ENCODE data around the gene PDZD7.

PDZD7 gene

GRCh38 chr10:101031128-101031795, at the start of gene PDZD7, which contains the start of gene SFXN3:
Gene PDZD7 (minus strand): TSS chr10:101031129. CDS start chr10:101030219, 910 bp downstream.
Gene SFXN3 (plus strand): TSS chr10:101031234. CDS start chr10:101034695, 3,461 bp downstream.
- peak; percentile 97 for DNase-seq (ENCODE audit: extremely low spot score)
- ChIA-PET CTCF (interaction anchor here (1.9 to 28.8 kb wide), 6 partner anchors 8 to 111 kb away, joined by 4 to 855 read pairs (median 56); partner anchors contain the start of genes KAZALD1 and LZTS2), POLR2A (interaction anchor here (0.7 kb wide), 1 partner anchor 8 kb away, joined by 3 read pairs; no protein-coding TSS in a partner anchor)
- no peak for TF ChIP-seq CTCF (IDR thresholded peaks at IDR 0.05; ENCODE audit: control extremely low read depth, extremely low read depth, low read depth, missing control alignments)

GRCh38 chr10:101079874-101080273, 48.9 kb upstream of the PDZD7 start:
- TF ChIP-seq CTCF (IDR thresholded peaks at IDR 0.05; ENCODE audit: control extremely low read depth, extremely low read depth, low read depth, missing control alignments): no peak
- ChIA-PET CTCF (interaction anchor here (1.0 to 3.3 kb wide), 5 partner anchors 13 to 63 kb away, joined by 5 to 13 read pairs (median 7); no protein-coding TSS in a partner anchor), POLR2A (no interaction called here)
- DNase-seq (ENCODE audit: extremely low spot score): no peak

GRCh38 chr10:101076630-101077029, 45.7 kb upstream of the PDZD7 start:
- DNase-seq (ENCODE audit: extremely low spot score): no peak
- ChIA-PET POLR2A (no interaction called here), CTCF (interaction anchor here (0.7 to 3.1 kb wide), 7 partner anchors 9 to 85 kb away, joined by 3 to 16 read pairs (median 5); no protein-coding TSS in a partner anchor)
- no peak for TF ChIP-seq CTCF (IDR thresholded peaks at IDR 0.05; ENCODE audit: control extremely low read depth, extremely low read depth, low read depth, missing control alignments)

GRCh38 chr10:101075775-101076174, 44.8 kb upstream of the PDZD7 start:
- DNase-seq (ENCODE audit: extremely low spot score): no peak
- CTCF ChIA-PET: interaction anchor here (0.7 to 3.1 kb wide), 8 partner anchors 9 to 86 kb away, joined by 3 to 16 read pairs (median 7); no protein-coding TSS in a partner anchor
- POLR2A ChIA-PET: no interaction called here
- TF ChIP-seq CTCF (IDR thresholded peaks at IDR 0.05; ENCODE audit: control extremely low read depth, extremely low read depth, low read depth, missing control alignments): no peak

GRCh38 chr10:101073631-101074030, 42.7 kb upstream of the PDZD7 start:
- POLR2A ChIA-PET: no interaction called here
- TF ChIP-seq CTCF (IDR thresholded peaks at IDR 0.05; ENCODE audit: control extremely low read depth, extremely low read depth, low read depth, missing control alignments): no peak
- no peak for DNase-seq (ENCODE audit: extremely low spot score)

GRCh38 chr10:101072923-101073322, 42.0 kb upstream of the PDZD7 start:
- ChIA-PET POLR2A (no interaction called here), CTCF (no interaction called here)
- no peak for DNase-seq (ENCODE audit: extremely low spot score)
- TF ChIP-seq CTCF (IDR thresholded peaks at IDR 0.05; ENCODE audit: control extremely low read depth, extremely low read depth, low read depth, missing control alignments): no peak

More at GRCh38 chr10:101073631-101074030, 42.7 kb upstream of the PDZD7 start:
- CTCF ChIA-PET: interaction anchor here (0.7 to 3.1 kb wide), 5 partner anchors 10 to 27 kb away, joined by 3 to 16 read pairs (median 4); no protein-coding TSS in a partner anchor

All from GM10248 (cell line).